Immature natural killer cell (primary cell): ENCODE data around the gene SMARCAD1. TPM values are rescaled to one million over a fixed set of nuclear protein-coding genes. Genes with fewer than 3 reads are reported as not detected.
"Not testable (repeated sequence)": the region's sequence is repeated elsewhere in the genome, so short reads cannot be mapped to it uniquely, and the experiment has no call there.

Source experiments
- DNase-seq, 3 donors: peaks; one replicate each; pipeline ENCODE4 v3.0.0; 2022; ENCODE audit warnings: mixed read lengths in 1 of 3
- H3K27ac Mint-ChIP-seq, 6 donors: one replicate each; pipeline ENCODE4 v1.8.0; 2020; ENCODE audit warnings: mixed read lengths in 6 of 6, mild to moderate bottlenecking in 5 of 6, inconsistent platforms in 4 of 6, moderate library complexity in 3 of 6
- H3K27me3 Mint-ChIP-seq, 3 donors: one replicate each; pipeline ENCODE4 v1.8.0; 2020 to 2021; ENCODE audit warnings: low read depth in 3 of 3, mild to moderate bottlenecking in 3 of 3, mixed read lengths in 3 of 3, moderate library complexity in 3 of 3, inconsistent platforms in 1 of 3
- H3K36me3 Mint-ChIP-seq, 3 donors: one replicate each; pipeline ENCODE4 v1.8.0; 2020; ENCODE audit warnings: mixed read lengths in 3 of 3, inconsistent platforms in 2 of 3, mild to moderate bottlenecking in 2 of 3
- H3K4me1 Mint-ChIP-seq, 2 donors: one replicate each; pipeline ENCODE4 v1.8.0; 2020; ENCODE audit warnings: inconsistent platforms in 2 of 2, mild to moderate bottlenecking in 2 of 2, mixed read lengths in 2 of 2, moderate library complexity in 1 of 2
- H3K4me3 Mint-ChIP-seq, 5 donors: one replicate each; pipeline ENCODE4 v1.8.0; 2020; ENCODE audit warnings: mild to moderate bottlenecking in 5 of 5, mixed read lengths in 5 of 5, inconsistent platforms in 3 of 5, moderate library complexity in 3 of 5
- H3K9me3 Mint-ChIP-seq, 6 donors: one replicate each; pipeline ENCODE4 v1.8.0; 2020; ENCODE audit warnings: mild to moderate bottlenecking in 6 of 6, mixed read lengths in 6 of 6, inconsistent platforms in 4 of 6, moderate library complexity in 3 of 6
- polyA plus RNA-seq, 3 donors: library from polyadenylated mRNA; unstranded; fragments of 300-500 nt; fragmentation: Illumina TruSeq; gene quantifications; one replicate each; pipeline ENCODE4 v1.2.3, GENCODE V29; 2021

Gene SMARCAD1
- polyA plus RNA-seq, 3 donors from 2014 or later: 10.3 to 13.6 (median 10.5) TPM

DNA sequence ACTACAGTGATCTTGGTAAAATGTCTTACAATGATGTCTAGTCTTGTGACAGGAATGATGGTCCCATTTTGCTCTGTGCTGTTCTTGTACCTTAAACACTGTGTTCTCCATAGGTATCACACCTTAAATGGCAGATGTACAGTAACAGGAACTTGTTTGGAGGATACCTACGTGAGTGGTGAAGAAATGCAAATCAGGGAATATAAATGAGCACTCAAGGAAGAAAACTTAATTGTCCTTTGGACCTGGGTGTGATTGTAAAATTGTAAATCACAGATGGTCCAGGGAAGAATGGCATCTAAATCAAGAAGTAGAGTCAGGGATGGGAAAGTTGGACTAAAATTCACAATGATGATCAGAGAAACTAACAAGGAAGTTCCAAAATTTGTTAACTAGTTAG is 122.3 kb downstream of the SMARCAD1 start:
- Mint-ChIP-seq H3K4me3 (no peak overlapping the region), H3K9me3 (peaks cover 11 to 22% (median 18%) of the 10 kb centered on the region in 6 donors), H3K27me3 (peaks cover 0 to 3% (median 0%) of the 10 kb centered on the region in 3 donors), H3K27ac (no peak overlapping the region), H3K36me3 (peaks cover 9 to 10% (median 9%) of the 10 kb centered on the region in 3 donors), H3K4me1 (peaks cover 3 to 12% of the 10 kb centered on the region in 2 donors)
- no peak for DNase-seq

DNA sequence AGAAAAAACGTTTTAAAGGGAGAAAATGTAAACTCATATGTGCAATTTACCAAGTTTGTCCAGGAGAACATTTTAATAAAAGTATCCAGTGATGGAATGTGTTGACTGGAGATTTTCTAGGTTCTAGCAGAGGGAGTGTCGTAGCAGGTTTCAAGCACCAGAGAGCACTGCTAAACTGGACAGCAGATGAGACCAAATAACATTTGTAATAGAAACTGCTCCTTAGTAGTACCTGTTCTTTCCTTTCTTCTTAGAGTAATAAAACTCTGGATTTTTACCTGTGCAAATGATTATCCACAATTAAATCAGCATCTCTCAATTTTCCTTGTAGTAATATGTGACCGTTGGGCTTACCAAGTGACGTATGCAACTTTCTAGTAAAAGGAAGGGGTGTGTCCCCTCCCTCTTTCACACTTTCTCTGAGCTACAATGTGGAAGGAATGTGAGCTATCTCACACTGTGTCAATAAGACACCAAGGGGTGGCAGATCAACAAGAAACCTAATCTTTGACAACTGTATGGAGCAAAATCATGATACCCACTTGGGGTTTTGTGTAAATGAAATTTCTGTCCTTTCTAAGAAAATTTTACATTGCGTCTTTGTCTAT is 125.4 kb downstream of the SMARCAD1 start:
- H3K4me3 Mint-ChIP-seq: no peak overlapping the region
- H3K27me3 Mint-ChIP-seq: no peaks in the 10 kb centered on the region
- H3K27ac Mint-ChIP-seq: no peak overlapping the region
- H3K4me1 Mint-ChIP-seq: peaks cover 3 to 12% of the 10 kb centered on the region in 2 donors
- H3K36me3 Mint-ChIP-seq: no peaks in the 10 kb centered on the region
- H3K9me3 Mint-ChIP-seq: peaks cover 0 to 4% (median 1%) of the 10 kb centered on the region in 6 donors
- DNase-seq: no peak

DNA sequence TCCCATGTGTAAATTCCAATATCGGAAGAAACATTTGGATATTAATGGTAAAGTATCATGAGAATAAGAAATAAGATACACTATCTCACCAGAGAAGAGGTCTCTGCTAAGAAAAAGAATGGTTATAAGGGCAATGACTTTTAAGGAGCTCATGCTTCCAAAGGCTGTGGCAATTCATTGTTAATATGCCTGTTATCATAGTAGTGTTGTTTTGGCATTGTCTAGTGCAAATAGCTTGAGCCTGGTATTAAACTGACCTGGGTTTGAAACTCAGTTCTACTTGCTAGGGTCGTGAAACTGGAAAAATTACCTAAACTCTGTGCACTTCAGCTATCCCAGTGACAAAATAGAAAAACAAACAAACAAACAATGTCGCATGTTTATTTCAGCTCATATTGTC is 126.2 kb downstream of the SMARCAD1 start:
- H3K9me3 Mint-ChIP-seq: peaks cover 0 to 3% (median 0%) of the 10 kb centered on the region in 6 donors
- DNase-seq: no peak
- H3K4me1 Mint-ChIP-seq: peaks cover 3 to 12% of the 10 kb centered on the region in 2 donors
- no peak overlapping the region for H3K27ac Mint-ChIP-seq
- H3K27me3 Mint-ChIP-seq: peaks cover 0 to 2% (median 0%) of the 10 kb centered on the region in 3 donors
- no peak overlapping the region for H3K4me3 Mint-ChIP-seq
- H3K36me3 Mint-ChIP-seq: no peaks in the 10 kb centered on the region

DNA sequence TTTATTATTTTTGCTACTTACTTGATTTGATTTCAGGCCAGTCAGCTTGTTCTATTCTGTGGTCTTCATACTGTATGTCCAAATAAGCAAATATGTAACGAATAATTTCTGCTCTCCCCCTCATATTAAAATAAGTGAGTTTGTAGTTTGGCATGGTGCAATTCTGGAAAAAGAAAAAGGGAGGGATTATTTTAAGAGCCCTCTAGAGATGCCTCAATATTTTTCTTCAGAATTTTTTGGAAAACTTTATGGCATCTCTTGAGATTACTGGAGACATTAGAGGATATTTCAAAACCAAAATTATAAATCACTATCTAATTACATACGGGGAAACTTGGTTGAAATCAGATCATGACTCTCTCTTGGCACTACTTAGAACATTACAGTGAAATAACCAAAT is 126.8 kb downstream of the SMARCAD1 start:
- H3K27me3 Mint-ChIP-seq: peaks cover 0 to 2% (median 1%) of the 10 kb centered on the region in 3 donors
- H3K27ac Mint-ChIP-seq: no peak overlapping the region
- peaks cover 3 to 18% of the 10 kb centered on the region in 2 donors for H3K4me1 Mint-ChIP-seq
- H3K9me3 Mint-ChIP-seq: peaks cover 0 to 3% (median 0%) of the 10 kb centered on the region in 6 donors
- no peaks in the 10 kb centered on the region for H3K36me3 Mint-ChIP-seq
- no peak for DNase-seq
- no peak overlapping the region for H3K4me3 Mint-ChIP-seq

DNA sequence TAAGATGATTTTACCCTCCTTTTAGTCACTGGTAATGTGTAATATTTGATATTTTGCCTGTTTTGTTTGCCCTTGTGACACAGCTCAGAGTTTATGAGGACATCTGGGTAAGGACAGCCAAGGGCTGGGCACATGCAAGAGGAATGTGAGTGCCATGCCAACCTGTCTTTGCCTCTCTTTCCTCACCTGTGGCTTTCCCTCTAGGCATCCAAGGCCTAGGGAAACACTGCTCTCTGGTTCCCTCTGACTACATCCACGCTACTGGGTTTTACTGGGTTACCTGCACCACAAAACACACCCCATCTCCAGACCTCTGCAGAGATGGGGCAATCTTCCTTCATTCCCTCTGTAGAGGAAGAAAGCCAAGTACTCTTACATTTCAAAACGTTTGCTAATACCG is 127.3 kb downstream of the SMARCAD1 start:
- no peak for DNase-seq
- H3K27ac Mint-ChIP-seq: no peak overlapping the region
- H3K36me3 Mint-ChIP-seq: no peaks in the 10 kb centered on the region
- peaks cover 5 to 22% of the 10 kb centered on the region in 2 donors for H3K4me1 Mint-ChIP-seq
- no peak overlapping the region for H3K4me3 Mint-ChIP-seq
- peaks cover 0 to 2% (median 0%) of the 10 kb centered on the region in 6 donors for H3K9me3 Mint-ChIP-seq
- H3K27me3 Mint-ChIP-seq: peaks cover 0 to 2% (median 1%) of the 10 kb centered on the region in 3 donors

DNA sequence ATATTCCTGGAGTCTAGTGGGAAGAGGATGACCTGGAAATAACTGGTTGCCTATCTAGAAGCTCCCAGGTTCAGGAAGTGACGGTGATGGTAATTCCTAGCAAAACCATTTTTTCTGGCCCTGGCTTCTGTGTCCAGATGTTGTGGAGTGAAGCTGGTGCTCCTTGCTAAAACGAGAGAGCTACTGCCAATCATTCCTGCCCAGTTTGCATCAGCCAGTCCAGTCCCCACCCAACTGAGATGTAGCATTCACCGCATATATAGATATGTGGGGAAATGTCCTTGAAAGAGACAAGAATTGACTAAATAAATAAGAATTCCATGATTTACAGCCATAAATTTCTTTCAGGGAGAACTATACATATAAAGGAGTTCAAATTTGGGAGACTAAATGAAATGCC is 128.6 kb downstream of the SMARCAD1 start:
- Mint-ChIP-seq H3K9me3 (peaks cover 0 to 2% (median 0%) of the 10 kb centered on the region in 6 donors), H3K4me3 (peak overlapping the region in 1 of 5 donors; percentile 58), H3K36me3 (no peaks in the 10 kb centered on the region), H3K27ac (no peak overlapping the region), H3K4me1 (peaks cover 5 to 22% of the 10 kb centered on the region in 2 donors), H3K27me3 (peaks cover 0 to 2% (median 1%) of the 10 kb centered on the region in 3 donors)
- no peak for DNase-seq

DNA sequence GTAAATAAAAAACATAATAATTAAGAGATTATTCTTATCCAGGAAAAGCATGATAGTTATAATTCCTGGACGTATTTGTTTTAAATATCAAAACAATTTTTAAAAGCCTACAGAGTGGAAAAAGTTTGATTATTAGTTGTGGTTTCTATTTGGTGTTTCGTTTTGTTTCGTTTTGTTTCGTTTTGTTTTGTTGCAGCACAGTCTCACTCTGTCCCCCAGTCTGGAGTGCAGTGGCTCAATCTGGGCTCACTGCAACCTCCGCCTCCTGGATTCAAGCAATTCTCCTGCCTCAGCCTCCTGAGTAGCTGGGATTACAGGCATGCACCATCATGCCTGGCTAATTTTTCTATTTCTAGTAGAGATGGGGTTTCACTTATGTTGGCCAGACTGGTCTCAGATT is 129.1 kb downstream of the SMARCAD1 start:
- Mint-ChIP-seq H3K4me1 (peaks cover 5 to 22% of the 10 kb centered on the region in 2 donors), H3K4me3 (peak overlapping the region in 1 of 5 donors; percentile 58)
- not testable (repeated sequence) for H3K9me3 Mint-ChIP-seq, H3K27ac Mint-ChIP-seq, H3K36me3 Mint-ChIP-seq, H3K27me3 Mint-ChIP-seq, DNase-seq

DNA sequence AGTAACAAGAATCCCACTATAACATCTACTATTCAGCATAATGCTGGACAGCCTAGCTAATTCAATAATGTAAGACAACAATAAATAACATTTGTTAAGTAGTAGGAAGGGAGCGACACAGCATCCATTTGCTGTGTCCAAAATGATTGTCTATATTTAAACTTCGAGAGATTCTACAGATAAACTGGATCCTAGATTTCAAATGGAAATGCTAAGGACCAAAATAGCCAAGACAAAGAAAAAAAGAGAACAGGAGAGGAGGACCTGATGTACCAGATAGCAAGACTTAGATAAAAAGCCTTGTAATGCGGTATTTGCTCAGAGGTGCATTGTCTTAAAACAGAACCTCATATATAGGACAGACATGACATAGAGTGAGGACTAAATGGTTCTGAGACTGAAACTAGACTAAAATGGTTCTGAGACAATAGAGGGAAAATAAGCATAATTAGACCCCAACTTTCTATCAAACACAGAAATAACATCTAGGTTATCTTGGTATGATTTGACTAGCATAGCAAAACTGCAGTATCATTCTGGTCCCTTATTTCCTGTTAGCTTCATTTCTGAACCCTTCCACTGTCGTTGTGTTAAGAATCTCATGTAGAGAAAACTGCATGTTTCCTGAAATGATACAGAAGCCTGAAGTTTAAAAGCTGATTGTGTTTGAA is 131.2 kb downstream of the SMARCAD1 start:
- DNase-seq: no peak
- H3K4me1 Mint-ChIP-seq: peaks cover 2 to 10% of the 10 kb centered on the region in 2 donors
- H3K27me3 Mint-ChIP-seq: peaks cover 0 to 2% (median 1%) of the 10 kb centered on the region in 3 donors
- H3K4me3 Mint-ChIP-seq: peak overlapping the region in 3 of 5 donors; percentile 42 to 61 (median 45)
- H3K9me3 Mint-ChIP-seq: no peaks in the 10 kb centered on the region
- H3K27ac Mint-ChIP-seq: peak overlapping the region in 2 of 6 donors; percentile 61 to 62
- H3K36me3 Mint-ChIP-seq: no peaks in the 10 kb centered on the region

DNA sequence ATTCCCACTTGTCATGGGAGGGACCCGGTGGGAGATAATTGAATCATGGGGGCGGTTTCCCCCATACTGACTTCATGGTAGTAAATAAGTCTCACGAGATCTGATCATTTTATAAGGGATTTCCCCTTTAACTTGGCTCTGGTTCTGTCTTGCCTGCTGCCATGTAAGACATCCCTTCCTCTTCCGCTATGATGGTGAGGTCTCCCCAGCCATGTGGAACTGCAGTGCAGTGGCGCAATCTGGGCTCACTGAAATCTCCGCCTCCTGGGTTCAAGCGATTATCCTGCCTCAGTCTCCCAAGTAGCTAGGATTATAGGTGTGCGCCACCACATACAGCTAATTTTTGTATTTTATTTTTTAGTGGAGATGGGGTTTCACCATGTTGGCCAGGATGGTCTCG is 132.1 kb downstream of the SMARCAD1 start:
- Mint-ChIP-seq H3K36me3 (no peaks in the 10 kb centered on the region), H3K27ac (no peak overlapping the region), H3K9me3 (no peaks in the 10 kb centered on the region), H3K4me3 (peak overlapping the region in 2 of 5 donors; percentile 39 to 61), H3K27me3 (peaks cover 0 to 3% (median 2%) of the 10 kb centered on the region in 3 donors), H3K4me1 (peaks cover 2 to 10% of the 10 kb centered on the region in 2 donors)
- no peak for DNase-seq

Other genes with a start within 250 kb of the SMARCAD1 start
- gene HPGDS, start 135.0 kb downstream of the SMARCAD1 start, polyA plus RNA-seq: under 1 TPM in 1 of 3 donors, not detected in 2; 0.22 TPM
- 10 to 100 TPM; 38.7 to 57.1 (median 55.8) TPM for gene PDLIM5, start 244.1 kb downstream of the SMARCAD1 start, polyA plus RNA-seq